DMS79 (cell line): ENCODE data around the gene CDHR1.
"Not testable (repeated sequence)": the region's sequence is repeated elsewhere in the genome, so short reads cannot be mapped to it uniquely, and the experiment has no call there.

Experiments used
- DNase-seq: peaks from one replicate; lab custom pipeline; 2025; lab: John Stamatoyannopoulos, UW

CDHR1 gene

GRCh38 chr10:84175436-84175835 lies 18.9 kb upstream of the CDHR1 start:
- DNase-seq, result no peak

GRCh38 chr10:84176351-84176750 lies 18.0 kb upstream of the CDHR1 start:
- no peak for DNase-seq

- no peak for DNase-seq
Measured at GRCh38 chr10:84176836-84177474, 17.4 kb upstream of the CDHR1 start.

- DNase-seq, result no peak
Measured at GRCh38 chr10:84177541-84178141, 16.7 kb upstream of the CDHR1 start.

DNA sequence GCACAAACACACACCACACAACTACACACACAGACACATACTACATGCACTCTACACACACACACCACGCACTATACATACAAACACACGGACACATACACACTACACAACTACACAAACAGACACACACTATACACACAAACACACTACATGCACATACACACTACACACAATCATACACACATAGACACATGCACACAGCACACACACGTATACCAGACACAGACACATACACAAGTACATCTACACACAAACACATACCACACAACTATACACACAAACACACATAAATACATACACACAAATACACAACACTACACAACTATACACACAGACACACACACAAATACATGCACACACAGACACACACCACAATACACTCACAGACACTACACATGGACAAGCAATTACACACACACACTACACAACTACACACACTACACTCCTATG lies 16.2 kb upstream of the CDHR1 start:
- DNase-seq, result no peak

DNA sequence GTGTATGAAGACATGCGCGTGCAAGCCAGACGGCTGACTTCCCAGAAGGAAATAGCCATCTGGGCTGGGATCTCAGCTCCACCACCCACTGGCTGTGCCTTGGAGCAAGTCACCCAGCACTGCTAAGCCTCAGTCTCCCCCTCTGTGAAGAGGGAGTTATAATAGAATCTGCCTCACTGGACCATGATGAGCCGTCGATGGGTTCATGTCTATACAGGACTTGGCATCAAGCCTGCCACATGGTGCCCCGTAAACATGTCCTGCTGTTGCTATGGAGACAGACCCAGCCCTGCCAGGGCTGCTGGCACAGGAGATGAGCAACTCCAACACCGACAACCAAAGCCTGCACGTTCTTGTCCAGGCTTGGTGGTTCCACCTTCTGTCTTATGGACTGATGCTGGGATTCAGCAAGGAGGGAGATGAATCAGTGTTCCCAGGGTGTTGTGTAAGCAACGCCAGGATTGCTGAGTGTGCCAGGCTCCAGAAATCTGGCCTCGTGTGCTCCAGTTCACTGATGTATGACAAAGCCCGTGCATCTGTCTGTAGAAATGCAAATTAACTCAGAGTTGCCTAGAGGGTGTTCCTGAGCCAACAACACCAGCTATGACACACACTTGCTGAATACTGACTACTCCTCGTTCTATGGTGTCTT lies 15.2 kb upstream of the CDHR1 start:
- peak; percentile 49 for DNase-seq

GRCh38 chr10:84180386-84180785 lies 14.0 kb upstream of the CDHR1 start:
- not testable (repeated sequence) for DNase-seq

DNA sequence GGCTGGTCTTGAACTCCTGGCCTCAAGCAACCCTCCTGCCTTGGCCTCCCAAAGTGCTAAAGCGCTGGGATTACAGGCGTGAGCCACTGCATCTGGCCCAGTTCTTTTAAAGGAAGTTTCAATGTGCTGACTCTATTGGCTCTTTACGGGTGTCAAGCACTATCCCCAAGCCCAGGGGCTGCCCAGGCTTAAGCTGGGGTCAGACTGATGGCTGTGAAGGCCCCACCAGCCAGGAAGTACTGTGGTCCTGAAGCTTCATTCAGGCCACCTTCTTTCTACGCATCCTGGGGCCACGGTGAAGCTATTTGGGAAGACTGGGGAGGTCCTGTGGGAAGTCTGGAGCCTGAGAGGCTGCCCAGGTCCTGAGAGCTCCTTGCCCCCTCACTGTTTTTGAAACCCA lies 12.7 kb upstream of the CDHR1 start:
- no peak for DNase-seq

DNA sequence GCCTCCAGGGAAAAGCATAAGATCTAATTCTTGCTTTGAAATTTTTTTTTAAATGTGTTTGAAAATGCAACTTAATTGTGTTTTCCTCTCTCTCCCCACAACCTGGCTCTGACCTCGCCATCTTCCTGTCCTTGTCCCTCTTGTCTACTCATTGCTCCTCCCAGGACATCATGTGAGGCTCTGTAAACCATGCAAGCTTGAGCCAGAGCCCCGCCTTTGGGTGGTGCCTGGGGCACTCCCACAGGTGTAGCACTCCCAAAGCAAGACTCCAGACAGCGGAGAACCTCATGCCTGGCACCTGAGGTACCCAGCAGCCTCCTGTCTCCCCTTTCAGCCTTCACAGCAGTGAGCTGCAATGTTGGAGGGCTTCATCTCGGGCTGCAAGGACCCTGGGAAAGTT lies 9.8 kb upstream of the CDHR1 start:
- DNase-seq, result no peak

DNA sequence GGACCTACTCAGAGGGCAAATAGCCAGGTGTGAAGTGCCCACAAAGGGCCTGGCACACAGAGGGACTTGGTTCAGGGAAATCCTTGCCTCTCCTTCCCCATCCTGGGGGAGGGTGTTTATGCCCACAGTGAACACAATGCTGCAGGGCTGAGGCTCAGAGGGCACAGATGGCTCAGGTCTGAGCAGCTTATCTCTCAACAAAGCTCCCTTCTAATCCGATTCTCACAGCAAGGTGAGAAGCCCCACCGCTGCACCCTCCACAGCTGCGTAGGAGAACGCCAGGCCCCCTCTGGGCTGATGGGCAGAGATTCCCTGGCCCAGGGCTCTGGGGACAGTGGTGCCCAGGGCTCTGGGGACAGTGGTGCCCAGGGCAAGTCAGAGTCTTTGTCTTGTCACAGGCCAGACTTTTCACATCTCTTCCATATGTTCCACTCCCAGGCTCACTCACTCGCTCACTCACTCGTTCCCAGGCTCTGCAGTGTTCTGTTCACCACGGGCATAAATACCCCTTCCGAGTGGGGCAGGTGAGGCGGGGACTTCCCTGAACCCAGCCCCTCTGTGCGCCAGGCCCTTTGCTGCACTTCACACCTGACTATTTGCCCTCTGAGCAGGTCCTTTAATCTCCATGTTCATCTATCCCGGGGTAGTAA lies 8.7 kb upstream of the CDHR1 start:
- DNase-seq, result no peak

DNA sequence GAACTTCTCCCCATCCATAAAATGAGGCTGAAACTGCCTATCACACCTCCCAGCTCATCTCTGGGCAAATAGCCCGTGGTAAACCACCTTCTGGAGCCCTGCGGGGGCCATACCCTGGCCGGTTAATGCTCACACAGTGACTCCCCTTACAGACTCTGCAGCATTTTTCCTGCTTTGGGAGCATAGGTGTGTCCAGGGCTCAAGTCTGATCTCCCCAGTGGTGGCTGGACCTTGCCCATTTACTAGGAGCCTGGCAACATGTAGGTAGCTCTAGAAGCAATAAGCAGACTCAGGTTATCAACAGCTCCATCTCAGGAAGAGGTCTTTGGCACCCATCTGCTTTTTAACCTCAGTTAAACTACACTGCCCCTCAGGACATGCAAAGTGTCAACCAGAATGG lies 5.5 kb upstream of the CDHR1 start:
- DNase-seq, result no peak

DNA sequence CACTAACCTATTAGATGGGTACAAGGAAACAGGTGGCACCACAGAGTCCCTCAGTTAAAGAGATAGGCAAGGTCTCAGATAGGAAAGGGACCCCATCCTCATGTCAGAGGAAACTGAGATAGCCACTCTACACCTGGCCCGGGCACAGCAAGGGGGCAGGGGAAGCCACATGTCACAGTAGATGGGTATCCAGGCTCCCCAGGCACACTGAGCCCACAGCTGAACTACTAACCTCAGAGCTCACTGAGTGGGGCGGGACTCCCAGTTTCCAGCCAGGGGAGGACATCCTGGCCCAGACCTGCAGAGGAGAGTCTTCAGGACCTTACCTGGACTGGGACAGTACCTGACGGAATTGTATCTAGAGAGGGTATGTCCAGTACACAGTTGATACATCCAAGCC lies 3.7 kb upstream of the CDHR1 start:
- DNase-seq, result no peak

DNA sequence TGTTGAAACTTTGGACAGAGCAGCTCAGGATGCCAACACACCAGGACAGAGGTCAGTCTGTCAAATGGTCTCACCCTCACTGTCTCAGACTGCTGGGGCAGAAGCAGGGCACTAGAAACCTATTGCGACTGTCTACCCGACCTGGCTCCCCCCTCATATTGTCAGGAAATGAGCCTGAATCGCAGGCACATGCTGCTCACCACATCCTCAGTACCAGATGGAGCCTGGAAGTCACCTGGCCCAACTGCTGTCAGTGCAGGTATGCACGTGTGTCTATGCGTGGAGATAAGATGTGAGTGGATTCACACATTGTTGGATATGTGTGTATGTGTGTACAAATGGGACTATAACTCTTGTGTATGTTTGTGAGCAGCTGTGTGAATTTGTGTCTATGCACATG lies 3.2 kb upstream of the CDHR1 start:
- DNase-seq, result no peak

DNA sequence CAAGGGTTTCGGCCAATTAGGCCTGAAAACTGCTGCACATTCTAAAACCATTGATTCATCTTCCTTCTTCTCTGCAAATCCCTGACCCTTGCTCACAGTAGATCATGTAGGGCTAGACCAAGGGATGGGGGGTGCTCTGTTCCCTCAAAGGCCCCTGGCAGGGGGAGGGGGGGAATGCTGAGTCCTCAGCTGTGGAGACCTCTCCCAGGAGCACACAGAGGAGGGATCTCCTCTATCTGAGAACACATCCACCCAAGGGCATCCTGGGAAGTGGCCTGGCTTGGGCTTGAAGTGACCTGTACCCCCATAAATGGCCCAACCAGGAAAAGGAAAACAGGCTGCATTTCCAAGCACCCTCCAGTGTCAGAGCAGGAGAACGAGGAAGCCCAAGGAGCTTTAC lies 1.0 kb upstream of the CDHR1 start:
- DNase-seq, result no peak

DNA sequence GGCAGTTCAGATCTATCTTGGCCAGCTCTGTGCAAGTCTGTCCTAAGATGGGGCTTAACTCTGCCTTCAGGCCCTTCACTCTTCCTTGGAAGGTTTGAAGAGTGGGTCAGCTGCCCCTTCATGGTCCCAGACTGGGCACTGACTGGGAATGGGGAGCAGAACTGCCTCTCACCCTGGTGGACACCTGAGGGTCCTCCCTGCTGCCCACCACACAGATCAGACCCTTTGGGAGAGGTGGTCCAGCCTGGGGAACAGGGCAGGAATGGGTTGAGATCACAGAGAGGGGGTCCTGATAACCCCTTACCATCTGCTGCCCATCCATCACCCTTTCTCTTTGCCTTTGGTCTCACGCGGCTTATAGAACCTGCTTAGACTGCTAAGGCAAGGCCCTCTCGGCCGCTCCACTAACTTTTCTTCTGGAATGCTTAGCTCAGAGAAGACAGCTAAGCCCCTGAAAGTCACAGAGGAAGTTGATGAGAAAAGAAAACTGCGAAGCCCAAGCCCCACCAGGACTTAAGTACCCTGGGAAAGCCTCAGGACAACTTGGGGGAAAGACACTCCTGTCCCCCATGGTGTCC lies 402 bp upstream of the CDHR1 start:
- no peak for DNase-seq

- DNase-seq, result no peak
Measured at GRCh38 chr10:84195044-84195830, 900 bp downstream of the CDHR1 start.

DNA sequence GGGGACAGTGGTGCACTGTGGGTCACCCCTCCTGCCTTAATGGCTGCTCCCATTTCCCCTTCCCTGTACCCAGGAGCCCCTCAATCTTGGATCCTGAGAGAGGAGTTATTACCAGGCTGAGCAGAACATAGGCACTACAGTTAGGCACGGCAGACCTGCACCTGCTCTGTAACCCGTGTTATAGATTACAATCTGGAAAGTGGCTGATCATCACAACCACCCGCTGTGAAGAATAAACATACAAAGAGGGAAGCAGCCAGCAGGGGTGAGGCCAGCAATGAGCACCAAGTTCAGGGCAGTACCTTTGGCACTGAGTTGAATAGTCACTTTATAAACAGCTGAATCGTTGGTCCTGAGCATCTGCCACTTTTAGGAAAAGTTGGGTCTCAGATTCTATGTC lies 1.7 kb downstream of the CDHR1 start:
- DNase-seq, result peak; percentile 28

- peak; percentile 42 for DNase-seq
Measured at GRCh38 chr10:84196941-84197340, 2.6 kb downstream of the CDHR1 start.

DNA sequence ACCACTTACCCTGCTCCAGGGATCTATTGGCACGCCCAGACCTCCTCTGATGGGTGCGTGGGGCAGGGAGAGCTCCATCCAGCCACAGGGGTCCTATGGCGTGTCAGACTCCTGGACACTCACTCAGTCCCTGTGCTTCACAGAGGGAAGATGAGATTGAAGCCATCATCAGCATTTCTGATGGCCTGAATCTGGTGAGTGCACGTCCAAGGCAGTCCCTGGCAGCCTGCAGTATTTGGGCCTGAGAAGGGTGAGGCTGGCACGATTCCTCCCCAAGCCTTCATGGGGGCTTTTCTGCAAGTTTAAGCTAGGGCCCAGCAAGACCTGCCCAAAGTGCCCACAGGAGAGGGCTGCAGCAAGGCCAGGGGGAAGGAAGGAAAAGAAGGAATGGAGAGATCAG lies 3.3 kb downstream of the CDHR1 start:
- DNase-seq, result no peak

GRCh38 chr10:84198206-84198915 lies 4.0 kb downstream of the CDHR1 start:
- peak; percentile 4 for DNase-seq

DNA sequence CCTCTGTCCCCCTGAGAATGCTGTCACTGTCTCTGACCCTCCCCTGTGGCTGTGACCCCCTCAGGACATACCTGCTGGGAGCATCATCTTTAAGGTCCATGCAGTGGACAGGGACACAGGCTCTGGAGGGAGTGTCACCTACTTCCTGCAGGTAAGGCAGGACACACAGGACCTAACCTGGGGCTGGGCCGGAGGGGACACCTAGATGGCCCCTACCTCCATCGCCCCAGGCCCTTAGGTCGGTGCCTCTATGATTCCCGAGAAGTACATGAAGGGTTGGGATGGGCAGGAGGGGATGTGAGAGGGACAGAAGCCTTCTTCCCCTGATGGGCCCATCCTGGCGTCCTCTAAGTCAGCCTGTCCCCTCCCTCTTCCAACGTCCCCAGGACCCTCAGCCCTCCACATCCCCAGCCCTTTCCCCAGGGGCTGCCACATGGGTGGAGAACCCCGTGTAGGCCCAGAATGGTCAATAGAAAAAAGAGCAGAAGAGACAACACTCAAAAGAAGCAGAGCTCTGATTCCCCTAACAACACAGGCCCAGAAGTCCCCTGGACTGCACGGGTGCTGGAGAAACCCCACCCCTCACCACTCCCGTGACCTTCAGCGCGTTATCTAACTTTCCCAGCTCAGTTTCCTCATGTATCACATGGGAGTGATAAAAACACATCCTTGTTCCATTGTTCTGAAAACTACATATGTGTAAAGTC lies 6.4 kb downstream of the CDHR1 start:
- no peak for DNase-seq
